Osteoblast (primary cell): ENCODE data around the gene DUOXA2. TPM values are rescaled to one million over a fixed set of nuclear protein-coding genes. Genes with fewer than 3 reads are reported as not detected.
A peak's percentile ranks its signal among the peaks of the same experiment; 100 is the strongest.

ENCODE experiments used
- DNase-seq: peaks from one replicate; pipeline ENCODE4 v3.0.0; 2011; ENCODE audit warnings: low spot score, mixed read lengths; ENCODE audit not compliant: insufficient read length; ENCODE audit errors: missing footprints
- H2AFZ ChIP-seq: 2 replicates; pipeline ENCODE4 v1.6.0; 2011; ENCODE audit warnings: mild to moderate bottlenecking, low read length
- H3K27ac ChIP-seq: 2 replicates; pipeline ENCODE4 v1.5.1; 2011; ENCODE audit warnings: mild to moderate bottlenecking, low read depth, low read length, moderate library complexity
- H3K27me3 ChIP-seq: 2 replicates; pipeline ENCODE4 v1.6.0; 2012; ENCODE audit warnings: mild to moderate bottlenecking, control low read depth, inconsistent platforms, low read length, moderate library complexity; ENCODE audit not compliant: insufficient read depth
- H3K36me3 ChIP-seq: 2 replicates; pipeline ENCODE4 v1.5.1; 2011; ENCODE audit warnings: mild to moderate bottlenecking, low read length, control low read depth, moderate library complexity; ENCODE audit not compliant: insufficient read depth
- H3K4me1 ChIP-seq: 2 replicates; pipeline ENCODE4 v1.5.1; 2011; ENCODE audit warnings: mild to moderate bottlenecking, low read length, control low read depth, moderate library complexity; ENCODE audit not compliant: insufficient read depth
- H3K4me2 ChIP-seq: 2 replicates; pipeline ENCODE4 v1.6.0; 2011; ENCODE audit warnings: mild to moderate bottlenecking, low read length; ENCODE audit not compliant: insufficient read depth
- H3K4me3 ChIP-seq: fragments of 200-600 bp; sonication (generic); 3 replicates; pipeline ENCODE4 v1.5.1; 2012; ENCODE audit warnings: mild to moderate bottlenecking, low read length, inconsistent platforms; ENCODE audit not compliant: insufficient read depth
- H3K79me2 ChIP-seq: 2 replicates; pipeline ENCODE4 v1.6.0; 2012; ENCODE audit warnings: mild to moderate bottlenecking, low read length, control low read depth, inconsistent platforms; ENCODE audit not compliant: insufficient read depth
- H3K9me3 ChIP-seq: 2 replicates; pipeline ENCODE4 v1.5.1; 2011; ENCODE audit warnings: low read depth, low read length, control low read depth
- H4K20me1 ChIP-seq: 2 replicates; pipeline ENCODE4 v1.6.0; 2012; ENCODE audit warnings: mild to moderate bottlenecking, low read length, control low read depth; ENCODE audit not compliant: insufficient read depth
- CTCF ChIP-seq: IDR thresholded peaks from 2 replicates; pipeline ENCODE4 v1.5.1; 2011; ENCODE audit warnings: mild to moderate bottlenecking, low read depth, low read length, moderate library complexity; ENCODE audit errors: extremely low read depth
- total RNA-seq: library from RNA; depleted of rRNA; stranded (reverse); fragments of >200 nt; gene quantifications from 2 replicates; pipeline ENCODE4 v1.2.3, GENCODE V29; 2012

Gene DUOXA2
- total RNA-seq, 1 donor: not detected

- Histone ChIP-seq H3K27ac (no peak overlapping the region), H3K79me2 (no peaks in the 10 kb centered on the region), H3K9me3 (no peaks in the 10 kb centered on the region), H3K27me3 (peaks cover 22% of the 10 kb centered on the region), H4K20me1 (no peaks in the 10 kb centered on the region), H2AFZ (no peak overlapping the region), H3K4me1 (peaks cover 23% of the 10 kb centered on the region), H3K36me3 (no peaks in the 10 kb centered on the region), H3K4me3 (no peak overlapping the region), H3K4me2 (no peak overlapping the region)
- no peak for DNase-seq
- no peak for TF ChIP-seq CTCF
Observed at GRCh38 chr15:45087513-45087912, 26.6 kb upstream of the DUOXA2 start.

DNA sequence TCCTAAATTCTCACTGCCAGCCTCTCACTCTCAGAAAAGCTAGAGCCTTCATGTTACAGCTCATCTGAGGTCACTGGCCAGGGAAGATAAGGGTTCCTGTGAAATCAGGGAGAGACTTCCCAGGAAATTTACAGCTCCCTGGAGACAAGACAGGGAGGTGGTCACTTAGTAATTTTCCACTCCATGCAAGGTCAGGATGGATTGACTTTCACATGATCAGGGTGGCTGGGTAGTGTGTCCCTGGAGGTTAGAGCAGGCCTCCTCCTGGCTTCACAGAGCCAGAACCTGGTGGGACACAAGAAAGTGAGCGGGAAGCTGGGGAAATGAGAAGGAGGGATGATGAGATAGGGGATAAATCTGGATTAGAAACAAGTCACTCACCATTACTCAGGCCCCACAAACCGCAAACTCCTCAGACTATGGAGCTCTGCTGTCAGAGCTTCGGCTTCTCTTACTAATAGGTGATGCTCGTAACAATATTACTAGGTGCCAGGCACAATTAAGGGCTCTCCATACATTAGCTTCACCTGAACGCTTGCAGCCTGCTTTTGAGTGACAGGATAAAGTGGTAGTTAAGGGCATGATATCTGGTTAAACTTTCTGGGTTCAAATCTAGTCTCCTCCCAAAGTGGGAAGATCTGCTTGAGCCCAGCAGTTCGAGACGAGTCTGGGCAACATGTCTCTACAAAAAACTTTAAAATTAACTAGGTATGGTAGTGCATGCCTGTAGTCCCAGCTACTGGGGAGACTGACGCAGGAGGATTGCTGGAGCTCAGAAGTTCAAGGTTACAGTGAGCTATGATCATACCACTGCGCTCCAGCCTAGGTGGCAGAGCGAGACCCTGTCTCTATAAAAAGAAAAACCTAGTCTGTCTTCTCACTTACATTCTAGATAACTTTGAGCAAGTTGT is 25.1 kb upstream of the DUOXA2 start:
- peak; percentile 45 for DNase-seq
- Histone ChIP-seq H3K4me2 (peak overlapping the region; percentile 45), H3K27me3 (peaks cover 30% of the 10 kb centered on the region), H3K27ac (no peak overlapping the region), H3K79me2 (no peaks in the 10 kb centered on the region), H3K36me3 (no peaks in the 10 kb centered on the region), H4K20me1 (no peaks in the 10 kb centered on the region), H3K4me1 (peaks cover 23% of the 10 kb centered on the region), H3K9me3 (no peaks in the 10 kb centered on the region), H2AFZ (peak overlapping the region; percentile 23), H3K4me3 (no peak overlapping the region)
- TF ChIP-seq CTCF: no peak

DNA sequence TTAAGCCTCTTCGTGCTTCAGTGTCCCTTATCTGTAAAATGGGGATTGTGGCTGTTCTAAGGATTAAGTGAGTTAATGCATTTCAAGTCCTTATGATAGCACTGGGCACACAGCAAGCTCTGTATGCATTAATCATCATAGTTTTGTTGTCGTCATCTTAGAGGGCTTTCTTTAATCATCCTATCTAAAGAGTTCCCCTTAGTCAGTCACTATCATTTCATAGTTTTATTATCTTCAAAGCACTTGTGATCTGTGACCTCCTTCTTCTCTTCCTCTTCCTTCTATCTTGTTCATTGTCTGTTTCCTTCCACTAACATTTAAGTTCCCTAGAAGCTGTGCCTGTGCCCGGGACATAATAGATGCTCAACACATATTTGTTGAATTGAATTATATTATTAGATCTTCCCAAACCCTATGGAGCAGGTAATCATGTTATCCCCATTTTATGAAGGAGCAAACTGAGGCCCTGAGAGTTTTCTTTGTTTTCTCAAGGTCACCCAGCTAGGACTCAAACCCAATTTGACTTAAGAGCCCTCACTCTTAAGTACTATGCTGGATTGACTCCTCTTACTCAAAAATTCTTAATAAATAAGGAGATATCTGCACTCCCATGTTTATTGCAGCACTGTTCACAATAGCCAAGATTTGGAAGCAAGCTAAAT is 24.3 kb upstream of the DUOXA2 start:
- DNase-seq: peak; percentile 14
- Histone ChIP-seq H3K4me3 (no peak overlapping the region), H3K27me3 (peaks cover 29% of the 10 kb centered on the region), H3K27ac (no peak overlapping the region), H3K36me3 (no peaks in the 10 kb centered on the region), H3K4me1 (peaks cover 23% of the 10 kb centered on the region), H2AFZ (no peak overlapping the region), H4K20me1 (no peaks in the 10 kb centered on the region), H3K4me2 (no peak overlapping the region), H3K79me2 (no peaks in the 10 kb centered on the region), H3K9me3 (no peaks in the 10 kb centered on the region)
- TF ChIP-seq CTCF: no peak

DNA sequence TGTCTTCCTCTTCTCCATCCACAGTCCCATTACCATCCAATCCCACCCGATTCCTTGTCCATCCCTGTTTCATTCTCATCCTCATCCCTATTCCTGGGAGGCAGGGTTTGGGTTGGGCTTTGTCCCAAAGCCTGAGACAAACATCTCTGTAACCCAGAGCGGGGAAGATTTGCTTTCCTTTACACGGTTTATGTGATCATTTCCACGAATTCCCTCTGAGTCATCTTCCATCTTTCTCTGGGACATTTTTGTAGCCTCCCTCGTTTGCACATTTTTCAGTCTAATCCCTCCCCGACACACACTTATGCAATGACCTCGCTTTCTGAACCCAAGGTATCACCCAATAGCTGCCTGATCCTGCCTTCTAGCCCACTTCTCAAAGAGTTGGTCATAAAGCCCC is 23.0 kb upstream of the DUOXA2 start:
- no peak for TF ChIP-seq CTCF
- Histone ChIP-seq H3K4me2 (peak overlapping the region; percentile 65), H4K20me1 (no peaks in the 10 kb centered on the region), H2AFZ (peak overlapping the region; percentile 23), H3K36me3 (no peaks in the 10 kb centered on the region), H3K79me2 (no peaks in the 10 kb centered on the region), H3K9me3 (no peaks in the 10 kb centered on the region), H3K4me3 (no peak overlapping the region), H3K27ac (peak overlapping the region; percentile 18), H3K4me1 (peaks cover 23% of the 10 kb centered on the region), H3K27me3 (peaks cover 25% of the 10 kb centered on the region)
- peak; percentile 70 for DNase-seq
